Measurements from ENCODE around the gene FOLR3. TPM values are rescaled to one million over a fixed set of nuclear protein-coding genes. Genes with fewer than 3 reads are reported as not detected.
"Not testable (repeated sequence)": the region's sequence is repeated elsewhere in the genome, so short reads cannot be mapped to it uniquely, and the experiment has no call there.

The FOLR3 gene
- not detected in 2 replicates for total RNA-seq (2014; rRNA removed; shearing (Covaris generic))

DNA sequence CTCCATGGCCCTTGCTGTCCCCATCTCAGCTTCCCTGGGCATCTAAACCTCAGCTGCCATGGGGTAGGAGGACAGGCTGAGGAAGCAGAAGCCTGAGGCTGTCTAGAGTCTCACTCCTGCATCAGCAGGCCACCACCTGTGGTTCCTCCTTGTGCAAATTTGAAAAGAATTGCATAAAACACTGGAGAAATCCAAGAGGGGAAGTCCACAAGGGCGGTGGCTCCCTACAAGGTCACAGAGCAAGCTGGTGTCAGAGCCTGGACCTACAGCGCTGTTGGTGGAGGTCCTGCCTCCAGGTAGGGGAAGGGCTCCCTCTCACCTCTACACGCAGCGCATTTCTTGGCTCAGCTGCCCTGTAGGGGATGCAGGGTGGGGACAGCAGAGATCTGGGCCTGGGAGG lies at the start of gene FOLR3:
Gene FOLR3, plus strand, starts transcription at position 253 of the 400 bp plus-strand sequence. CDS start 228 bp downstream, outside the sequence.
- not testable (repeated sequence) for DNase-seq (ENCODE audit: low read depth in 1 of 2, low spot score in 2 of 2); H3K9me3 ChIP-seq (replicated peaks); H3K27ac ChIP-seq; H3K27me3 ChIP-seq (replicated peaks); H3K4me3 ChIP-seq; H3K4me1 ChIP-seq (replicated peaks); H3K36me3 ChIP-seq

DNA sequence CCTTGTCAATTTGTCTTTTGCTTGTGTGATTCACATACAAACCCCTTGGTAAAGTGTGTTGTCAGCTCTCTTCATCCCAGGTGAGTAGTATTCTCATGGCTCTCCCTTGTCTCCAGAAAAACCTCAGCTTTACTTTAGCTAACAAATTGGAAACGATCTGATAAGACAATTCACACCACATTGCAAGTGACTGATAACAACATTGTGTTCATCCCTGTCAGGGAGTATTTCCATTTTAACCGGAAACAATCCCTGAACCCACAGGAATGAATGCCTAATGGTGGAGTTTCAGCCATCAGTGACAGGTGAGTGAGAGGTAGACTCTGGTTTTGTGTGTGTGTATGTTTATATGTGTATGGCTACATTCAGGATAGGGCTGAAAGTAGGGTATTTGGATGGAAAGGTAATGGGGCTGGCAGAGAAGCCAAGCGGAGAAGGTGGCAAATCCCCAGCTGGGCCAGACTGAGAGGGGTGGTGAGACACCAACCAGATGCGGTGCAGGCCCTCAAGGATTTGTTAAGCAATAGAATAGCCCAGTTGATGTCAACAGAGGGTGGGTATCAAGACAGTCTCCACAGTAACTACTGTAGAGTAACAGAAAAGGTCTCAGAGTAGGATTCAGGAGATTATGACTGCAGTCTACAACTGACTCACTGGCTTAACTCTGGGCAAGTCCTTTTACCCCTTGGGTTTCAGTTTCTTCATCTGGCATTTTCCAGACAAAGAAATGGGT lies 47.3 kb upstream of the FOLR3 start:
- H3K27ac ChIP-seq = no peak overlapping the region
- no peaks in the 10 kb centered on the region for H3K27me3 ChIP-seq (replicated peaks)
- no peak for DNase-seq (ENCODE audit: low read depth in 1 of 2, low spot score in 2 of 2)
- no peaks in the 10 kb centered on the region for H3K36me3 ChIP-seq
- H3K9me3 ChIP-seq (replicated peaks) = no peaks in the 10 kb centered on the region
- H3K4me1 ChIP-seq (replicated peaks) = no peaks in the 10 kb centered on the region
- H3K4me3 ChIP-seq = no peak overlapping the region

DNA sequence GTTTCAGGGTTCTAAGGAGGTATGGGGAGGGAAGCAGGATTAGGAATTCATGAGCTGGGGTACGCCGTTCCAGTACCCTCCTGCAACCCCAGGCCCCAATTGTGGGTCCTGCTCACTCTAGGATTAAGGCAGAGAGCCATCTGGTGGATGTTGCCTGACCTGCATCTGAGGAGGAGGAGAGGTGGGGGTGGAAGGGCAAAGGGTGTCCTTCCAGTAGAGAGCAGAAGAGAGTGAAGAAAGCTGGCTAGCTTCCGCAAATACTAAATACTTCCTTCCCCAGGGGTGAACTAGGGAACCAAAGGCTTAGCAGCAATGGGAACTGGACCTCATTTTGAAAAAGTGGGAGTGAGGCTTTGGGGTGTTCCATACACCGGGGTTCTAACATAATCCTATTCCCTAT lies 44.2 kb upstream of the FOLR3 start:
- no peaks in the 10 kb centered on the region for H3K27me3 ChIP-seq (replicated peaks)
- no peaks in the 10 kb centered on the region for H3K9me3 ChIP-seq (replicated peaks)
- H3K36me3 ChIP-seq = no peaks in the 10 kb centered on the region
- H3K4me3 ChIP-seq = no peak overlapping the region
- DNase-seq (ENCODE audit: low read depth in 1 of 2, low spot score in 2 of 2) = peak; percentile 38 to 49
- no peak overlapping the region for H3K27ac ChIP-seq
- no peaks in the 10 kb centered on the region for H3K4me1 ChIP-seq (replicated peaks)

DNA sequence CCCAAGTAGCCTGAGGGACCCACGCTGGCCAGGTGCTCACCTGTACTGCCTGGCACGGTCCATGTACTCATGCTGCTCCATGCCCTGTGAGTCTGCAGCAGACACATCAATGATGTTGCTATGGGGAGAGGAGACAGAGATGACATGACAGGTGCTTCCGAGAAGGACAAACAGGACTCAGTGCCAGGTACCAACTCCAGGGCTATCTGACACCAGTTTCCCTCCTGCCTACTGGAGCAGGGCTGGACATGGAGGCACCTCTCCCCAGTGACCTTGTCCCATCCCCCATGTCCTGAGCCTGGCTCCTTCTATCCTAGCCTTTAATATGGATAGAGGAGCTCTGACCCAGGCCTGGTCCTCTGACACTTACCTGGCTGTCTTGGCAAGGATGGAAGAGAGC lies 36.8 kb upstream of the FOLR3 start:
- H3K4me1 ChIP-seq (replicated peaks) = peaks cover 10% of the 10 kb centered on the region
- H3K27ac ChIP-seq = no peak overlapping the region
- H3K9me3 ChIP-seq (replicated peaks) = no peaks in the 10 kb centered on the region
- peaks cover 20% of the 10 kb centered on the region for H3K36me3 ChIP-seq
- no peak overlapping the region for H3K4me3 ChIP-seq
- no peak for DNase-seq (ENCODE audit: low read depth in 1 of 2, low spot score in 2 of 2)
- no peaks in the 10 kb centered on the region for H3K27me3 ChIP-seq (replicated peaks)

DNA sequence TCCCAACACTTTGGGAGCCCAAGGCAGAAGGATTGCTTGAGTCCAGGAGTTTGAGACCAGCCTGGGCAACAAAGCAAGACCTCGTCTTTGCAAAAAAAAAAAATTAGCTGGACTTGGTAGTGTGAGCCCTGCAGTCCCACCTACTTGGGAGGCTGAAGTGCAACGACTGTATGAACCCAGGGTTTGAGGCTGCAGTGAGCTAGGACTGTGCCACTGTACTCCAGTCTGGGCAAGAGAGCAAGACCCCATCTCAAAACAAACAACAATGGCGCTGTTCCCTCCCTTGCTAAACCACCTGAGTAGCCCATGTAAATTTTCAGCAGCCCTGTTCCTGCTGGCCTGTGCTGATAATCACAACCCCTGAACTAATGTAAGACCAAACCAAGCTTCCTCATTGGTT lies 35.5 kb upstream of the FOLR3 start:
- Histone ChIP-seq H3K4me1 (replicated peaks) (peaks cover 10% of the 10 kb centered on the region), H3K36me3 (peaks cover 20% of the 10 kb centered on the region), H3K9me3 (replicated peaks) (no peaks in the 10 kb centered on the region), H3K27ac (no peak overlapping the region), H3K4me3 (no peak overlapping the region), H3K27me3 (replicated peaks) (no peaks in the 10 kb centered on the region)
- DNase-seq (ENCODE audit: low read depth in 1 of 2, low spot score in 2 of 2) = no peak

DNA sequence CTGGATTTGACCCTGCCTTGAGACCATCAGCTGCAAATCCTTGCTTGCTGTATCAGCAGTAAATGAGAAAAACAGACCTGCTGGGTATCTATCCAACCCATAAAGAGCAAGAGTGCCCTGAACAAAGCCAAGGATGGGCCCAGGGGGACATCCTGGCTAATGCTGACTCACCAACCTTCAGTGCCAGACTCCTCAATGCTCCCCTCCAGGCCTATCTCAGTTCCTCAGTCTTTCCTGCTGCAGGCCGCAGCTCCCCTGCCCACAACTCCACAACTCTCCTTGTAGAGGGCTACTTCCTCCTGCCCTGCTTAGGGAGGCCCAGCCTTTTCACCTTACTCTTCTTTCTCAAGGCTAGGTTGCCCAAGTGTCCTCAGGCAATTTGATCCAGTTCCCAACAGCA lies 35.1 kb upstream of the FOLR3 start:
- Histone ChIP-seq H3K4me3 (no peak overlapping the region), H3K27me3 (replicated peaks) (no peaks in the 10 kb centered on the region), H3K27ac (no peak overlapping the region), H3K9me3 (replicated peaks) (no peaks in the 10 kb centered on the region), H3K36me3 (peaks cover 20% of the 10 kb centered on the region), H3K4me1 (replicated peaks) (peaks cover 10% of the 10 kb centered on the region)
- DNase-seq (ENCODE audit: low read depth in 1 of 2, low spot score in 2 of 2) = no peak

DNA sequence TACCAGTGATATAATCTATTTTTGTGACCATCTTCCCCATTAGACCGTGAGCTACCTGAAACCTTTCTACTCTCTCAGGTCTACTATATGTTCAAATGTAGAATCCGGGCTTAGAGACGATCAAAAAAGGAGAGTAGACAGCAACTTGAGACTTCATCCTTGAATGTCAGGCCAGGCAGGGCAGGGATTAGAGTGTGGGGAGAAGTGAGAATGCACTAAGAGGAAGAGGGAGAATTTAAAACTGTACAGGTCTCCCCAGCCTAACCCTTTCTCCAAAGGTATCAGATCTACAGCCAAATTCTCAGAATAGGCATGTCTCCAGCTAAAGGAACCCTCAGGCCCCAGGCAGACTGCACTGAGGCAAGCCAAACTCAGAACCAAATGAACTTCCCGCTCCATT lies 33.4 kb upstream of the FOLR3 start:
- Histone ChIP-seq H3K4me3 (peak overlapping the region; percentile 89), H3K27ac (peak overlapping the region; percentile 91), H3K27me3 (replicated peaks) (no peaks in the 10 kb centered on the region), H3K4me1 (replicated peaks) (peaks cover 10% of the 10 kb centered on the region), H3K9me3 (replicated peaks) (no peaks in the 10 kb centered on the region), H3K36me3 (peaks cover 17% of the 10 kb centered on the region)
- DNase-seq (ENCODE audit: low read depth in 1 of 2, low spot score in 2 of 2) = no peak

DNA sequence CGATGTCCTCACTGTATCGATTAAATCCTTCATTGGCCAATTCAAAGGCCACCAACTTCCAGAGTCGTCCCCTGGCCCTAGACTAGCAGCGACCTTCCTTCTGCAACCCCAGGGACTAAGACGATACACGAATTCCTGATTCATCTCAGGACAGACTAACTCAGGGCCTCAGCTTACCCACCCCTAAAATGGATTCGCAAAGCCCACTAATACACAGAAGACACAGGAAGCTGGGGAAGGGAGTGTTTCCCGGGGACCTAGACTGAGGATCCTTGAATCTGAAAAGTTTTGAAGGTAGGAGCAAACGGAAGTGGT lies 32.9 kb upstream of the FOLR3 start:
- Histone ChIP-seq H3K4me3 (peak overlapping the region; percentile 89), H3K9me3 (replicated peaks) (no peaks in the 10 kb centered on the region), H3K36me3 (peaks cover 17% of the 10 kb centered on the region), H3K4me1 (replicated peaks) (peaks cover 14% of the 10 kb centered on the region), H3K27ac (peak overlapping the region; percentile 91), H3K27me3 (replicated peaks) (no peaks in the 10 kb centered on the region)
- DNase-seq (ENCODE audit: low read depth in 1 of 2, low spot score in 2 of 2) = no peak

DNA sequence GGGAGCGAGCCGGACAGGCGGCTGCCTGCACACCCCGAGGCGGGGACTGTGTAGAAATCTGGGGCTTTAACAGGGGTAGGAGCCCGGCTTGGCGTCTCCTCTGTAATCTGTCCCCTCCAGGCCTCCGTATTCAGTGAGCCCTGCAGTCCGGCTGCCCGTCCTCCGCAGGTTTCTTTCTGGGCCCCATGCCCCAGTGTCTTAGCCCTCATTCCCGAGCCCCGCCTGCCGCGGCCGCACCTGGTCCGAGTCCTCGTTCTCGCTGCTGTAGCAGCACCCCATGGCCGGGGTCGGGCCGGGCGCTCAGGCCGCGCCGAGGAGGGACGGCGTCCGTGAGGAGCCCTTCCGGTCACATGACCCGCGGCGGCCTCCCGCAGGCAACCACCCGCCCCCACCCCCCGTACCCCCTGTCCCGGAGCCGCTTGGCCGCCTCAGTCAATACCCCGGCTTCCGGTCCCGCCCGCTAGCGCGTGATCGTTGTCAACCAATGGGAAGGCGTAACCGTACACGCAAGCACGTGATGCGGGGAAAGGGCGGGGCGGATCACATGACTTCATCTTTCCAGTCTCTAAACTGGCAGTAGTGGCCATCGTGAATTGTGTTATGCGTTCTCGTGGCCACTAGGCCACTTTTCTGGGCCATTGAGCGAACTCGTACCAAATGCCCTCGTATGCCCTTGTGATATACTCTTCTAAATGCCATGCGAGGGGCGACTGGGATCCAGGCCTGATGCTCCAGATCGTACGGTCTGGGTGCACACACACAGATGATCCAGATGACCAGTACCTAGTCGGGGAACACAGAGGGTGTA lies 32.4 kb upstream of the FOLR3 start, which contains the start of gene LAMTOR1:
Gene LAMTOR1, minus strand, starts transcription at position 352 of the 808 bp plus-strand sequence. Its CDS starts 73 bp downstream, at position 279.
- peak within 1 kb of the TSS; percentile 89 for H3K4me3 ChIP-seq
- peak; percentile 83 to 97 for DNase-seq (ENCODE audit: low read depth in 1 of 2, low spot score in 2 of 2)
- no peaks in the 10 kb centered on the region for H3K9me3 ChIP-seq (replicated peaks)
- H3K27me3 ChIP-seq (replicated peaks) = no peaks in the 10 kb centered on the region
- H3K27ac ChIP-seq = peak within 1 kb of the TSS; percentile 91
- H3K4me1 ChIP-seq (replicated peaks) = peaks cover 14% of the 10 kb centered on the region
- H3K36me3 ChIP-seq = peaks cover 17% of the 10 kb centered on the region

DNA sequence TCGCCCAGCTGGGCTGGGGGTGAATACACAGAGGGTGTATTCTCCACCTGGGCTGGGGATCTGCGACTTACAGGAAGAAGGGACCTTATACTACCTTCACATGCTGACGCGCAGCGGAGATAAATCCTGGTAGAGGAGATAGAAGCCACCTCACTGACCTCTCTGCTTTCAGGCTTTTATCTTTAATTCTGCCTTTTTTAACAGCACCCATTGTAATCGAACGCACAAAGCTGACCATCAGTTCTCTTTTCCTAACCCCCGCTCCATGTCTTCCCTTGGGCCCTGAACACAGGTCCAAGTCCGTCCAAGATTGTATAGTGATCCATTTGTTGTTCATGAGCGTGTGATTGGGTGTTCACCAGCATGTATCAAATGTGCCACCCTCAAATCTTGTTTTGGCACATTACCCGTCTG lies 31.8 kb upstream of the FOLR3 start:
- H3K4me1 ChIP-seq (replicated peaks) = peaks cover 14% of the 10 kb centered on the region
- no peaks in the 10 kb centered on the region for H3K27me3 ChIP-seq (replicated peaks)
- H3K27ac ChIP-seq = peak overlapping the region; percentile 52
- no peak for DNase-seq (ENCODE audit: low read depth in 1 of 2, low spot score in 2 of 2)
- H3K36me3 ChIP-seq = peaks cover 15% of the 10 kb centered on the region
- H3K4me3 ChIP-seq = peak overlapping the region; percentile 89
- no peaks in the 10 kb centered on the region for H3K9me3 ChIP-seq (replicated peaks)

DNA sequence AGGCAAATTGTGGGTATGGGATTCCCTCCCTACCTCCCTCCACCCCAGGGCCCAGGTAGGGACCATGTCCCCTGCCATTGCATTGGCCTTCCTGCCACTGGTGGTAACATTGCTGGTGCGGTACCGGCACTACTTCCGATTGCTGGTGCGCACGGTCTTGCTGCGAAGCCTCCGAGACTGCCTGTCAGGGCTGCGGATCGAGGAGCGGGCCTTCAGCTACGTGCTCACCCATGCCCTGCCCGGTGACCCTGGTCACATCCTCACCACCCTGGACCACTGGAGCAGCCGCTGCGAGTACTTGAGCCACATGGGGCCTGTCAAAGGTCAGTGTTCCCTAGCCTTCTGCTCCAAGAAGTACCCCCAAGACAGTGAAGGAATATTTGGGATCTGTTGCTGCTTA lies 29.6 kb upstream of the FOLR3 start, which contains the start of gene TOMT:
Gene TOMT, plus strand, starts transcription at position 37 of the 400 bp plus-strand sequence. Its CDS starts 28 bp downstream, at position 65.
- Histone ChIP-seq H3K27ac (no peak within 1 kb of the TSS), H3K27me3 (replicated peaks) (no peaks in the 10 kb centered on the region)

DNA sequence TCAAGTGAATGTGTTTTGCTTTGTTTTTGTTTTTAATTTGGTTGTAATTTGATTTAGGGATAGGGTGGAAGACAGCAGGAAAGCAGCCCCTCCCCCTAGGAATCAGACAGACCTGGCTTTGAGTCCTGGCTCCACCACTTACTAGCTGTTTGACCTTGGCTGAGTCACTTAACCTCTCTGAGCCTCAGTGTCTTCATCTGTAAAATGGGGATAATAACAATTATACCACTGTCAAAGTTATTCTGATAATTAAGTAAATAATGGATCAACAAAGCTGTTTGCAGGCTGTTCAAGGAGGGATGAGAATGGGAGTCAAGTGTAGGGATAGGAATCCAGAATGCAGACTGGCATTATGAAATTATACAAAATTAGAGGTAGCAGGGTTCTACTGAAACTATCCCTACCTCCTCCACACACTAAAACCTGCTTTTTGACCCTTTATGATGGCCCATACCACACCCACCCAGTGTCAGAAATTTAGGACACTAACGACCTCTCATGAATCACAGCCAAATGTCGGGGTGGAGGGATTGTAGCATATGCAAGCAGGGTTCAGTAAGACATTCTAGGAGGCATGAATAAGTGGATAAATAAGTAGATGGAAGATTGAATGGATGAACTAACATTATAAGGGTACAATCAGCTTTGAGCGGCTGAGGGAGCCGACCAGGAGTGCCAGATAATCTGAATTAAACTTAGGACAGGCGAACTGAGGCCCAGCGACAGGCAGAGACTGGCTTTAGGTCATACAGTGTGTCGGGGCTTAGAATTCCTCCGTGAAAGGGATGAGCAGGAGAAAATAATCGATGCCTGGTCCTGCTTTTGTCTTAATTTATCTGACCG lies 24.0 kb upstream of the FOLR3 start:
- H3K4me3 ChIP-seq = peak overlapping the region; percentile 57
- no peaks in the 10 kb centered on the region; the same call in 1 of the 2 replicates for H3K36me3 ChIP-seq
- no peaks in the 10 kb centered on the region for H3K27me3 ChIP-seq (replicated peaks)
- H3K9me3 ChIP-seq (replicated peaks) = no peaks in the 10 kb centered on the region
- H3K4me1 ChIP-seq (replicated peaks) = peaks cover 15% of the 10 kb centered on the region
- H3K27ac ChIP-seq = peak overlapping the region; percentile 96
- no peak for DNase-seq (ENCODE audit: low read depth in 1 of 2, low spot score in 2 of 2)

More for the DNA sequence above, 29.6 kb upstream of the FOLR3 start, which contains the start of gene TOMT:
- DNase-seq (ENCODE audit: low read depth in 1 of 2, low spot score in 2 of 2) = no peak
- H3K9me3 ChIP-seq (replicated peaks) = no peaks in the 10 kb centered on the region
- H3K4me3 ChIP-seq = no peak within 1 kb of the TSS
- H3K4me1 ChIP-seq (replicated peaks) = peaks cover 14% of the 10 kb centered on the region
- H3K36me3 ChIP-seq = peaks cover 13% of the 10 kb centered on the region

DNA sequence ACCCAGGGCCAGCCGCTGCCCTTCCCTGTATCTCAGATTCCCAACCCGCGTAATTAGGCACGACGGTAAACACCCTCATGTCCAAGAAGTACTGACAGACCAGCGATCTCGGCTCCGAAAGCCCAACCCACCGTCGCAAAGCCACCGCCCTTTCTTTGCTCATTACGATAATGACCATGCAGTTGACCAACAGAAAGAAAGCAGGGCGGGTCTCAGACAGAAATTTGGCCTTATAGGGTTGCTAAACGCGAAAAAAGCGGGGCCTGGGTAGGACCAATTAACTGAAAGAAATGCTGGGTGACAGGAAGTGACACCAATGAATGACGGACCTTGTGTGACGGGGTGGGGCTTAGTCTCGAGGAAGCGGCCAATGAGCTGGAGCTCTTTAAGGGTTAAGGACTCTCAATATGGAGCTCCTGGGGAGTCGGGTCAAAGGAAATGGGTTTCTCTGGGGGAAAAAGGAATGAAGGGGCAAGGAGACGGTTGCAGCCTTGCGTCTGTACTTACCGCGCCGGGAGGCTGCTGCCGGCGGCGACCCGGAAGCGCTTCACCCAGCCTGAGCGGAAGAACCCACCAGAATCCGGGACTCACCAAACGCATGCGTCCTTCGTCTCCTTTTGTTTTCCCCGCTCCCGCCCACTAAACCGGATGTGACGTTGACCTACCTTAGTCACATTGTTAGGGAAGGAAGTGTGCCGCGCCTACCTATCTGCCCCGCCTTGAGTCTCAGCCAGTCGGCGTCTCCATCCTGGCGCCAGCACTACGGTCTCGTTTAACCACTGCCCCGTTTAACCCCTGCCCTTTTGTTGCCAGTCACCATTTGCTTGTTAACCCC lies 23.2 kb upstream of the FOLR3 start, which contains the start of gene ANAPC15:
Gene ANAPC15, minus strand, starts transcription at position 553 of the 835 bp plus-strand sequence. CDS start 1,419 bp downstream, outside the sequence.
- Histone ChIP-seq H3K9me3 (replicated peaks) (no peaks in the 10 kb centered on the region), H3K4me3 (peak within 1 kb of the TSS; percentile 57), H3K36me3 (no peaks in the 10 kb centered on the region; the same call in 1 of the 2 replicates), H3K4me1 (replicated peaks) (peaks cover 14% of the 10 kb centered on the region), H3K27me3 (replicated peaks) (no peaks in the 10 kb centered on the region), H3K27ac (peak within 1 kb of the TSS; percentile 96)
- peak; percentile 95 to 98 for DNase-seq (ENCODE audit: low read depth in 1 of 2, low spot score in 2 of 2)

Measured in SJSA1 (cell line).